Mucosa of stomach (tissue), 1 donor: ENCODE measurements around the gene LLCFC1.
"Not testable (repeated sequence)": the region's sequence is repeated elsewhere in the genome, so short reads cannot be mapped to it uniquely, and the experiment has no call there.

Source experiments
- H3K27me3 ChIP-seq: one replicate; pipeline ENCODE4 v1.7.0; 2013; ENCODE audit warnings: mild to moderate bottlenecking, low read length; ENCODE audit not compliant: control insufficient read depth, insufficient read depth
- H3K36me3 ChIP-seq: one replicate; pipeline ENCODE4 v1.7.0; 2013; ENCODE audit warnings: low read length; ENCODE audit not compliant: control insufficient read depth, insufficient read depth
- H3K4me1 ChIP-seq: one replicate; pipeline ENCODE4 v1.7.0; 2013; ENCODE audit warnings: mild to moderate bottlenecking, low read length; ENCODE audit not compliant: control insufficient read depth, insufficient read depth
- H3K4me3 ChIP-seq: one replicate; pipeline ENCODE4 v1.7.0; 2013; ENCODE audit warnings: low read length
- H3K9ac ChIP-seq: one replicate; pipeline ENCODE4 v1.7.0; 2013; ENCODE audit warnings: mild to moderate bottlenecking, low read length, moderate library complexity
- H3K9me3 ChIP-seq: one replicate; pipeline ENCODE4 v1.7.0; 2013; ENCODE audit warnings: mild to moderate bottlenecking, low read length, moderate library complexity; ENCODE audit not compliant: control insufficient read depth
- donor health status: Pancreatic carcinoma.

The LLCFC1 gene

DNA sequence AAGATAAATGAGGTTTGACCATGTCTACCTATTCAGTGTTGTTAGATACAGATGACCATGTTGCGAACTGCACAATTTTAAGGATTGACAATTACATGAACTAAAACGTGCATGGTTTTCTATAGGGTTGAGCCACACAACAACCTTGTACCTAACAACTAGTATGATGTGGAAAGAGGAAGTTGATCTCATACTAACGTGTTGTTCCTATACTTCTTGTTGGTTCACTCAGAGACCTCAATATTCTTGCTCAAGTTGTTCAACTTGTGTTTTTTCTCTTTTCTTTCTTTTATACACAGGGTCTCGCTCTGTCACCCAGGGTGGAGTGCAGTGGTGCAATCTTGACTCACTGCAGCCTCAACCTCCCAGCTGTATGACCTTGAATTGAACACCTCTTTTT, 28.9 kb downstream of the LLCFC1 start:
- H3K4me3 ChIP-seq = no peak overlapping the region
- H3K36me3 ChIP-seq = no peaks in the 10 kb centered on the region
- H3K27me3 ChIP-seq = no peaks in the 10 kb centered on the region
- H3K4me1 ChIP-seq = peaks cover 5% of the 10 kb centered on the region
- H3K9me3 ChIP-seq = no peaks in the 10 kb centered on the region
- H3K9ac ChIP-seq = no peak overlapping the region

DNA sequence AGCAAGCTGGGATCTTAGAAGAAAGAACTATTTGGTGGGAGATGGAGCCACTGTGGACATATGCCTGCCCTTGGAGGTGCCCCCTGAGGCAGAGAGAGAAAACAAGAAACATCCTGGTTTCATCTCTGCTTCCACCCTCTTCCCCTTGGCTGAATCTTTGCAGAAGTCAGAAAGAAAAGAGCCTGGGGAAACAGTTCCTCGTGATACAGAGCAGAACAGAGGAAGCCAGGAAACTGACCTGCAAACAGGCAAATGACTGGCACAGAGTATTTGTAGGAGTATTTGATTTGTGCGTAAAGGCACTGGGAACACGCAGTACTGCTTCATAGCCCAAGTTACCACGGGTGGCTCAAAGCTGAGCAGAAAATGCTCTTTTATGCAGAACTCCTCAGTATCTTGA, 29.9 kb downstream of the LLCFC1 start:
- no peaks in the 10 kb centered on the region for H3K27me3 ChIP-seq
- H3K9me3 ChIP-seq = no peaks in the 10 kb centered on the region
- H3K9ac ChIP-seq = no peak overlapping the region
- no peak overlapping the region for H3K4me3 ChIP-seq
- peaks cover 5% of the 10 kb centered on the region for H3K4me1 ChIP-seq
- H3K36me3 ChIP-seq = no peaks in the 10 kb centered on the region

DNA sequence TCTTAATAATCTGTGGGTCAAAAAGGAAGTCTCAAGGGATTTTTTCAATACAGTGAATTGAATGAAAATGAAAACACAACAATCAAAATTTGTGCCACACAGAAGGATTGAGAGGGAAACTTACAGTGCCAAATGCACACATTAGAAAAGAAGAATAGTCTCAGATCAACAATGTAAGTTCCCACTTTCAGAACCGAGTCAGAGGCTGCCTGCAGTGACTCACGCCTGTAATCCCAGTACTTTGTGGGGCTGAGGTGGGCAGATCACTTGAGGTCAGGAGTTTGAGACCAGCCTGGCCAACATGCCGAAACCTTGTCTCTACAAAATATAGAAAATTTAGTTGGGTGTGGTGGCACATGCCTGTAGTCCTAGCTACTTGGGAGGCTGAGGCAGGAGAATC, 35.3 kb downstream of the LLCFC1 start:
- Histone ChIP-seq H3K9me3 (no peaks in the 10 kb centered on the region), H3K4me3 (no peak overlapping the region), H3K4me1 (no peaks in the 10 kb centered on the region), H3K9ac (no peak overlapping the region), H3K27me3 (no peaks in the 10 kb centered on the region), H3K36me3 (no peaks in the 10 kb centered on the region)

DNA sequence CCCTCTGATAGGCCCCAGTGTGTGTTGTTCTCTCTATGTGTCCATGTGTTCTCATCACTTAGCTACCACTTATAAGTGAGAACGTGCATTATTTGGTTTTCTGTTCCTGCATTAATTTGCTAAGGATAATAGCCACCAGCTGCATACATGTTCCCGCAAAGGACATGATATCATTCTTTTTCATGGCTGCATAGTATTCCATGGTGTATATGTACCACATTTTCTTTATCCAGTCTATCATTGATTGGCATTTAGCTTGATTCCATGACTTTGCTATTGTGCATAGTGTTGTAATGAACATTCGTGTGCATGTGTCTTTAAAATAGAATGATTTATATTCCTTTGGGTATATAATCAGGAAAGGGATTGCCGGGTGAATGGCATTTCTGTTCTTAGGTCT, 39.1 kb downstream of the LLCFC1 start:
- not testable (repeated sequence) for H3K36me3 ChIP-seq, H3K4me1 ChIP-seq, H3K27me3 ChIP-seq, H3K9me3 ChIP-seq, H3K9ac ChIP-seq, H3K4me3 ChIP-seq

DNA sequence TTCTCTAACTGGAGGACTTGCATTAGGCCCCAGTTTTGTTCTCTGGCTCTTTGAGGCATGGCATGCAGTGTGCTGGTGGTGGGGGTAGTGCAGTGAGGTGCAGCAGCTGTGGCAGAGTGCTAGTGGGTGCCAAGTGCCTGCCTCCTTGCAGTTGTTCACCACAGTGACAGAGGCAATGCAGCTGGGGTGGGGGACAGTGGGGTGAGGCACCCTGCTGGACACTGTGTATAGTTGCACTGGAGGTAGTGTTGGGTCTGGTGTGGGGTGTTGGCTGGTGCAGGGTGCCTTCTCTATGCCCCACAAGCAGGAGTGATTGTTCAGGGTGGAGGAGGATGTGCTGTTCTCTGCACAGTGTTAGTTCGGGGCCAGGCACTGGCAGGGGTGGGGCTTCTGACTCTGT, 44.5 kb downstream of the LLCFC1 start:
- no peaks in the 10 kb centered on the region for H3K36me3 ChIP-seq
- H3K27me3 ChIP-seq = peaks cover 5% of the 10 kb centered on the region
- H3K9me3 ChIP-seq = no peaks in the 10 kb centered on the region
- no peaks in the 10 kb centered on the region for H3K4me1 ChIP-seq
- no peak overlapping the region for H3K9ac ChIP-seq
- H3K4me3 ChIP-seq = no peak overlapping the region

DNA sequence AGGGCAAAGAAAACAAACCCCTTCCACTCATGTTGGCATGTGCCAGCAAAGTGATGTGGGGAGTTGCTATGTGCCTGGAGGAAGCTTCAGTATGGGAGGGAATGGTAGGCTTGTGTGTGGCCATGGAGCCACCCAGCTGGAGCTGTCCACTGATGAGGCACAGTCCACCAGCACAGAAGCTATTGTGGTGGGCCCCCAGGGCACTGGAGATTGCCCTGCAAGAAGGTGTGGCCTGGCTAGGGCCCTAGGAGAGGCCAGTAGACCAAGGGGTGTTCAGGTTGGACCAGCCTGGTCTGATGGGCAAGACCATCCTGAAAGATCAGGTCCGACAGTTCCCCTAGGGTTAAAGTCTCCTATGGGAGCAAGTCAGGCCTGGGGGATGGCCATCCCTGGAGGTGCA, 45.0 kb downstream of the LLCFC1 start:
- H3K36me3 ChIP-seq = no peaks in the 10 kb centered on the region
- no peaks in the 10 kb centered on the region for H3K9me3 ChIP-seq
- H3K4me3 ChIP-seq = no peak overlapping the region
- H3K27me3 ChIP-seq = peaks cover 5% of the 10 kb centered on the region
- H3K9ac ChIP-seq = no peak overlapping the region
- H3K4me1 ChIP-seq = no peaks in the 10 kb centered on the region
